ENCODE measurements around the gene RER1. TPM values are rescaled to one million over a fixed set of nuclear protein-coding genes. Genes with fewer than 3 reads are reported as not detected.
A peak's percentile ranks its signal among the peaks of the same experiment; 100 is the strongest.

RER1 gene, protein sequence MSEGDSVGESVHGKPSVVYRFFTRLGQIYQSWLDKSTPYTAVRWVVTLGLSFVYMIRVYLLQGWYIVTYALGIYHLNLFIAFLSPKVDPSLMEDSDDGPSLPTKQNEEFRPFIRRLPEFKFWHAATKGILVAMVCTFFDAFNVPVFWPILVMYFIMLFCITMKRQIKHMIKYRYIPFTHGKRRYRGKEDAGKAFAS
- 10 to 100 TPM; 54.4 to 78.6 (median 69.8) TPM for total RNA-seq

DNA sequence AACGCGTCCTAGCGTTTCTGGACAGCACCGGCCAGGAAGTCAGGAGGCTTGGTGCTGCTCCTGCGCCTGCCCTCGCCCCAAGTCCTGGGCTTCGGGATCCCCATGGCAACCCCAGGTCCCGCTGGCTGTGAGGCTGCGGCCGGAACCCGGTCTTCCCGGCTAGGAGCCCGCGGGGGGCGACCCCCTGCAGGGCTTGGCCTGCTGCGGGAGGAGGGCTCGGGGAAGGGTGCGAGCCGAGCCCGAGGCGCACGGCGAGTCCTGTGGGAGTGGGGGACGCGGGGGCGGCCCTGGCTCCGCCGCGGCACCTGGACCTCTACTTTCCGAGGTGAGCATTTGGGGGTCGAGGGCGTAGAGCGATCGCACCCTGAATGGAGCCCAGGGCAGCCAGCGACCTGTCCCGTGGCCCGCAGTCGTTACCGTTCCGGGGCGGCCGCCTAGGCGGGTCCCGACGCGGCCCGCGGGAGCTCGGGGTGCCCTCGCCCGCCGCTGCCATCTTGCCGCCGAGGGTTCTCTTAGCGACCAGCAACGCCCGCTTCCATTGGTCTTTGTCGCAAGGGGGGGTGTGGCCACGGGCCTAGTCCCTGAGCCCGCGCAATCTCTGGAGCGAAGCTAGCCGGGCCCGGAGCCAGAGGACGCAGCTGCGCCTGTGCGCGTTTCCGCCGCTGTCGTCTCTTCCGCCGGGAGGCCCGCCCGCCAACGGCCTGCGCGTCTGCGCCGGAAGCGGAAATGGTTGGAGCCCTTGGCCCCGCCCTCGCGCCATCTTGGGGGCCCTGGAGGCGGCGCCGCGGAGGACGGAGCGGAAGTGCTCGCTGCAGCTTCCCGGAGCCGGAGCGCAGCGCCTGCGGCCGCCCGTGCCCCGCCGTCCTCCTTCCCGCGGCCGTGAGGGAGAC, at the start of gene RER1, which contains the start of gene MORN1:
RER1 (plus strand) TSS at position 801 of the 890 bp plus-strand sequence. CDS start 3,950 bp downstream, outside the sequence.
MORN1 (minus strand) TSS at position 514 of the 890 bp plus-strand sequence; CDS start at position 493, 21 bp downstream.
- Histone ChIP-seq H3K27ac (peak within 1 kb of the TSS; percentile 58 to 95 (median 89)), H3K36me3 (peaks cover 0 to 54% of the 10 kb centered on the region in 2 donors), H3K27me3 (no peaks in the 10 kb centered on the region), H3K4me1 (peaks cover 0 to 47% (median 34%) of the 10 kb centered on the region in 3 donors), H3K4me3 (peak within 1 kb of the TSS; percentile 78 to 83), H3K9me3 (no peaks in the 10 kb centered on the region)
- TF ChIP-seq, protein P1, sequence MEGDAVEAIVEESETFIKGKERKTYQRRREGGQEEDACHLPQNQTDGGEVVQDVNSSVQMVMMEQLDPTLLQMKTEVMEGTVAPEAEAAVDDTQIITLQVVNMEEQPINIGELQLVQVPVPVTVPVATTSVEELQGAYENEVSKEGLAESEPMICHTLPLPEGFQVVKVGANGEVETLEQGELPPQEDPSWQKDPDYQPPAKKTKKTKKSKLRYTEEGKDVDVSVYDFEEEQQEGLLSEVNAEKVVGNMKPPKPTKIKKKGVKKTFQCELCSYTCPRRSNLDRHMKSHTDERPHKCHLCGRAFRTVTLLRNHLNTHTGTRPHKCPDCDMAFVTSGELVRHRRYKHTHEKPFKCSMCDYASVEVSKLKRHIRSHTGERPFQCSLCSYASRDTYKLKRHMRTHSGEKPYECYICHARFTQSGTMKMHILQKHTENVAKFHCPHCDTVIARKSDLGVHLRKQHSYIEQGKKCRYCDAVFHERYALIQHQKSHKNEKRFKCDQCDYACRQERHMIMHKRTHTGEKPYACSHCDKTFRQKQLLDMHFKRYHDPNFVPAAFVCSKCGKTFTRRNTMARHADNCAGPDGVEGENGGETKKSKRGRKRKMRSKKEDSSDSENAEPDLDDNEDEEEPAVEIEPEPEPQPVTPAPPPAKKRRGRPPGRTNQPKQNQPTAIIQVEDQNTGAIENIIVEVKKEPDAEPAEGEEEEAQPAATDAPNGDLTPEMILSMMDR (IDR thresholded peaks at IDR 0.05), result peak in 1 of 4 experiments; percentile 20
- peak; percentile 81 for TF ChIP-seq POLR2AphosphoS5 (IDR thresholded peaks at IDR 0.05)
- TF ChIP-seq POLR2A (IDR thresholded peaks at IDR 0.05), result peak; percentile 85 to 90
- TF ChIP-seq EP300 (IDR thresholded peaks at IDR 0.05), result no peak
- 0% methylated on average over 5 of the region's 103 CpGs; no CpG with 5 or more reads in 1 of the 2 donors for WGBS, 2 donors (ENCODE audit: low coverage in 1 of 2)
- peak; percentile 99 for ATAC-seq

GRCh38 chr1:2342384-2343022, 49.1 kb upstream of the RER1 start:
- Histone ChIP-seq H3K27me3 (no peaks in the 10 kb centered on the region), H3K27ac (no peak overlapping the region), H3K4me3 (no peak overlapping the region), H3K9me3 (no peaks in the 10 kb centered on the region), H3K36me3 (no peaks in the 10 kb centered on the region), H3K4me1 (no peaks in the 10 kb centered on the region)
- 88 to 90% methylated on average over 12 to 16 of the region's 21 CpGs for WGBS, 2 donors (ENCODE audit: low coverage in 1 of 2)
- no peak for ATAC-seq
- TF ChIP-seq EP300 (IDR thresholded peaks at IDR 0.05), result no peak
- TF ChIP-seq POLR2A (IDR thresholded peaks at IDR 0.05), result no peak
- no peak for TF ChIP-seq POLR2AphosphoS5 (IDR thresholded peaks at IDR 0.05)
- TF ChIP-seq, protein P1 (IDR thresholded peaks at IDR 0.05), result no peak

DNA sequence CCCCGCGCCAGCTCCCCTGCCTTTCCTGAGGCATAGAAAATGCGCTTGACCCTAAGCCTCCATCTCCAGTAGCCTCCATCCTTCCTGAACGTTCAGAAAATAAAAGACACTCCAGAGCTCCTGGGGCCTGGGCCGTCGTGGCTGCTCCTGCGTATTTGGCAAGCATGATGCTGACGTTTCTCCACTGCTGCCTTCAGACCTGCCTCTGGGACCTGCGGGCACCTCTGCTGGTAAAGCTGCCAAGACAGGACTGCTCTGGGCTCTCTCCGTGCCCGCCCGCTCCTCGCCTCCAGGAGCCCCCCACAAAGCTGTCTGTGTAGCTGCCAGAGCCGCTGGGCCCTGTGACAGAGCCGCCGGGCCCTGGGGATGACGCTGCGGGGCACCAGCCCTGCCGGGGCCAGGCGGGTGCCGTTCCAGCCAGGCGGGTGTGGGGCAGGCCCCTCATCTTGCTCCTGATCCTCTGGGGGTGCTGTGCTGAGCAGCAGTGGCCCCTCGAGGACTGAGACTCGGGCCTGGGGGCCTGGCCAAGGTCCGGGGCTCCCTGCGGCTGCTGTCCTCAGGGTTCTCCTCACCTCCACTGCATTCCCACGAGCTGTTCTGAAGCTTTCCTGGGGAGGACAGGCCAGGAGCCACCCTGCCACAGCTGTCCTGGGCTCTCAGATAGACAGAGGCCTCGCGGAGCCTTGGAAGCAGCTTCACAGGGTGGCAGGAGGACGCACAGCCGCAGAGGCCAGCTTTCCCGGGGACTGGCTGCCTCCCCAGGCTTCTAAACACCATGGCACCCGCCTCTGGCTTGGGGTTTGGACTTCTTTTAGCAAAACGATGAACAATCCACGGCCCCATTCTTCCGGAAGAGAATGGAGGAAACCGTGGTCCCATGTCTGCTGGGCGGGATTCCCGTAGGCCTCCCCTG, 48.4 kb upstream of the RER1 start:
- TF ChIP-seq, protein P1 (IDR thresholded peaks at IDR 0.05), result no peak
- no peak for TF ChIP-seq POLR2AphosphoS5 (IDR thresholded peaks at IDR 0.05)
- no peak for TF ChIP-seq POLR2A (IDR thresholded peaks at IDR 0.05)
- TF ChIP-seq EP300 (IDR thresholded peaks at IDR 0.05), result no peak
- Histone ChIP-seq H3K4me3 (no peak overlapping the region), H3K27ac (no peak overlapping the region), H3K36me3 (no peaks in the 10 kb centered on the region), H3K4me1 (no peaks in the 10 kb centered on the region), H3K27me3 (no peaks in the 10 kb centered on the region), H3K9me3 (no peaks in the 10 kb centered on the region)
- no peak for ATAC-seq
- WGBS, 2 donors (ENCODE audit: low coverage in 1 of 2), result 73 to 92% methylated on average over 4 to 6 of the region's 39 CpGs

- Histone ChIP-seq H3K9me3 (no peaks in the 10 kb centered on the region), H3K27me3 (no peaks in the 10 kb centered on the region), H3K4me1 (no peaks in the 10 kb centered on the region), H3K27ac (no peak overlapping the region), H3K4me3 (no peak overlapping the region), H3K36me3 (no peaks in the 10 kb centered on the region)
- no peak for ATAC-seq
- WGBS, 2 donors (ENCODE audit: low coverage in 1 of 2), result no CpG with 5 or more reads among the region's 24 CpGs
- TF ChIP-seq POLR2AphosphoS5 (IDR thresholded peaks at IDR 0.05) (no peak), EP300 (IDR thresholded peaks at IDR 0.05) (no peak), POLR2A (IDR thresholded peaks at IDR 0.05) (no peak)
- TF ChIP-seq, protein P1 (IDR thresholded peaks at IDR 0.05), result no peak
These were observed 47.4 kb upstream of the RER1 start for GRCh38 chr1:2344121-2344681.
